Mucosa of stomach (tissue), 1 donor: Measurements from ENCODE around the gene MYLIP.

Source experiments
- H3K27me3 ChIP-seq: one replicate; pipeline ENCODE4 v1.7.0; 2013; ENCODE audit warnings: mild to moderate bottlenecking, low read length; ENCODE audit not compliant: control insufficient read depth, insufficient read depth
- H3K36me3 ChIP-seq: one replicate; pipeline ENCODE4 v1.7.0; 2013; ENCODE audit warnings: low read length; ENCODE audit not compliant: control insufficient read depth, insufficient read depth
- H3K4me1 ChIP-seq: one replicate; pipeline ENCODE4 v1.7.0; 2013; ENCODE audit warnings: mild to moderate bottlenecking, low read length; ENCODE audit not compliant: control insufficient read depth, insufficient read depth
- H3K4me3 ChIP-seq: one replicate; pipeline ENCODE4 v1.7.0; 2013; ENCODE audit warnings: low read length
- H3K9ac ChIP-seq: one replicate; pipeline ENCODE4 v1.7.0; 2013; ENCODE audit warnings: mild to moderate bottlenecking, low read length, moderate library complexity
- H3K9me3 ChIP-seq: one replicate; pipeline ENCODE4 v1.7.0; 2013; ENCODE audit warnings: mild to moderate bottlenecking, low read length, moderate library complexity; ENCODE audit not compliant: control insufficient read depth
- donor health status: Pancreatic carcinoma.

The MYLIP gene

DNA sequence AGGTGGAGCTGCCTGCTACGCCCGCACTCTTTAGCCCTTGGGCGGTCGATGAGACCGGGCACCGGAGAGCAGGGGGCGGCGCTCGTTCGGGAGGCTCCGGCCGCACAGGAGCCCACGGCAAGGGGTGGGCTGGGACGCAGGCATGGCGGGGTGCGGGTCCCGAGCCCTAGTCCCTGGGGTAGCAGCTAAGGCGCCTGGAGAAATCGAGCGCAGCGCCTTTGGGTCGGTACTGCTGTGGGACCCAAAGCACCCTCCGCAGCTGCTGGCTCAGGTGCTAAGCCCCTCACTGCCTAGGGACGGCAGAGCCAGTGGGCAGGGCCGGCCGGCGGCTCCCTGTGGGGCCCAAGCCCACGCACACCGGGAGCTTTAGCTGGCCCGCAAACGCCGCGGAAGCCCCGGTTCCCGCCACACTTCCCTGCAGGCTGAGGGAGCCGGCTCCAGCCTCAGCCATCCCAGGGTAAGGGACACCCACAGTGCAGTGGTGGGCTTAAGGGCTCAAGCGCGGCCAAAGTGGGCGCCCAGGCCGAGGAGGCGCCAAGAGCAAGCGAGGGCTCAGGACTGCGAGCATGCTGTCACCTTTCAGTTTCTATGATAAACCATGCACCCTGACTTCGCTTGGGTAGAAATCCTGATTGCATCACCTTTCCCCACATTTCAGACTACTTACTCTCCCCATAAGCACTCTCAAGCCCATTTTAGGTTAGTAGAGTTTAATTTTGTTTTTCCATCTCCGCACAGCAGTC lies 52.0 kb downstream of the MYLIP start:
- no peaks in the 10 kb centered on the region for H3K27me3 ChIP-seq
- no peaks in the 10 kb centered on the region for H3K9me3 ChIP-seq
- H3K36me3 ChIP-seq, result no peaks in the 10 kb centered on the region
- H3K4me3 ChIP-seq, result no peak overlapping the region
- H3K4me1 ChIP-seq, result no peaks in the 10 kb centered on the region
- H3K9ac ChIP-seq, result no peak overlapping the region

DNA sequence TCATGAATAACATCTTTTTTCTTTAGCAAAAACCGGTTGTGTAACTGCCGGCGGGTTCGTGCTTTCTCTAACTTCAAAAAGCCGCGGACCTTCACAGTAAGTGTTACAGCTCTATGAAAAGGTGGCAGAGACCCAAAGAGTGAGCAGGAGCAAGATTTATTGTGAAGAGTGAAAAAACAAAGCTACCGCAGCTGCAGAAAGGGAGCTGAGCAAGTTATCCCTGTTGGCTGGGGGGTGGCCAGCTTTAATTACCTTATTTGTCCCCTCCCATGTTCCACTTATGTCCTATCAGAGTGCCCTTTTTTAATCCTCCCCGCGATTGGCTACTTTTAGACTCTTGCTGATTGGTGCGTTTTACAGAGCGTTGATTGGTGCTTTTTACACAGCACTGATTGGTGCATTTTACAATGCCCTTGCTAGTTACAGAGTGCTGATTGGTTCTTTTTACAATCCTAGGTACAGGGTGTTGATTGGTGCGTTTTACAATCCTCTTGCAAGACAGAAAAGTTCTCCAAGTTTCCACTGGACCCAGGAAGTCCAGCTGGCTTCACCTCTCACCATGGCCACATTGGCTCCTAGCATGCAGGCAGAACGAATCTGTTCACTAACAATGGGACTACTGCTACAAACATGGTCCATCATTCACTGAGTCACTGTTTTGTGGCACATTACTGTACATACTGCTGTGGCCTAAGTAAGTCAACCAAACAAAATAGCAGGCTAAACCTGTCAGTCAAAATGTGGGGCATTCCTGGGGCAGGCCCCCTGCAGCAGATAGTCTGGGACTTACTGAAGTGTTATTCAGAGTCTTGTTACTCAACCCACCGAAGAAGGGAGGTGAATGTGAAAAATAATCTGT lies 52.8 kb downstream of the MYLIP start:
- Histone ChIP-seq H3K9me3 (no peaks in the 10 kb centered on the region), H3K9ac (no peak overlapping the region), H3K4me3 (no peak overlapping the region), H3K27me3 (no peaks in the 10 kb centered on the region), H3K36me3 (no peaks in the 10 kb centered on the region), H3K4me1 (no peaks in the 10 kb centered on the region)

DNA sequence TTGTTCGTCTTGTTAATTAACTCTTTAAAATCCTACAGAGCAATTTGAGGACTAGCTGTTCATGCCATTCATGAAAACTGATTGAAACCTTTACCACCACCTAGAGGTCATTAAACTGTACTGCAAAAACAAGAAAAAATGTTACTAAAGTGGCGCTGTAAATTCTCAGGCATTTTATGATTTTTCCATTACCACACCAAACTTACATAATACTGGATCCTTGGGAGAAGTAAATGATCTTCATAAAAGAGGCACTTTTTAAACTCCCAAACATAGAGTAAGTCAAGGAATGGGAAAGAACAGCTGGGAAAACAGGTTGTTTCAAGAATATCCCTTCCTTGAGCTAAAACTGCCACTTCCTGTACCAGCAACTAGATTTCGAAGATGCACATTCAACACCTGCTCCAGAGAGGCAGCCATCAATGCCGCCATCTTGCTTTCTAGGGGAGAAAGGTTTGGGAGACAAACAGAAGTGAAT lies 54.3 kb downstream of the MYLIP start:
- no peak overlapping the region for H3K9ac ChIP-seq
- H3K9me3 ChIP-seq, result no peaks in the 10 kb centered on the region
- H3K36me3 ChIP-seq, result no peaks in the 10 kb centered on the region
- H3K4me1 ChIP-seq, result no peaks in the 10 kb centered on the region
- H3K4me3 ChIP-seq, result no peak overlapping the region
- no peaks in the 10 kb centered on the region for H3K27me3 ChIP-seq

DNA sequence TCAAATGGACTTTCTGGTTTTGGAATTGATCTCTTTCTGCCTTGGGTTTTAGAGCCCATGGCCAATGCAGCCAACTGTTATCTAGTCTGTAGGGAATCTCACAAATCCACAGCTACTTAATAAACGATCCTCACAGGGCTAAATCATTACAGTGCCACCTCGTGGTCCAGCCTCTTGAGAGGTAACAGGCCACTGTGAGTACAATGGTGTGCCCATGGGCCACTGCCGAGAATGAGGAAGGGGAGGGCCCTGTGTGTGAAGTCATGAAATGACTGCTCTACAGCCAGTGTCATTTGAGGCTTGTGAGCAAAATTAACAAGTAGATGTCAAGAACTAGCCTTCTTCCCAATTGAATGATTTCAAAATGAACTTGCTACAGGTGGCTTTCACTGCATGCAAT lies 55.2 kb downstream of the MYLIP start:
- no peaks in the 10 kb centered on the region for H3K27me3 ChIP-seq
- H3K4me3 ChIP-seq, result no peak overlapping the region
- no peaks in the 10 kb centered on the region for H3K9me3 ChIP-seq
- no peak overlapping the region for H3K9ac ChIP-seq
- no peaks in the 10 kb centered on the region for H3K4me1 ChIP-seq
- H3K36me3 ChIP-seq, result no peaks in the 10 kb centered on the region

DNA sequence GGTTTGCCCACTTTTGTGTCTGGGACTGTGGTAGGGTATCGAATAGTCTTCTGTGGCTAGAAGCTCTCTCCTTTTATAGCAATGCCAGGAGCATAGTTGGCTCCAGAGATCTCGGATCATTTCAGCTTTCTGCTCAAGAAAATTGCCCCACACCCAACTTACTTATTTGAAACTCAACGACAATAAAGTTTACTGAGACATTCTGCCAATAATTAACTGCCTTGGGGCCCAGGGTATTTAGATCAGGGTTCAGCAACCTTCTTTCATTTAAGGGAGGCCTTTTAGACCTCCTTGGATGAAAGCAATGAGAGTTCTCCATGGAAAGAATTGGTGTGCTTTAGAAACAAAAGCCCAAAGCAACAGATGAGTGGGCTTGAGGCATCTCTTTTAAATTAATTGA lies 55.7 kb downstream of the MYLIP start:
- Histone ChIP-seq H3K36me3 (no peaks in the 10 kb centered on the region), H3K9me3 (no peaks in the 10 kb centered on the region), H3K4me3 (no peak overlapping the region), H3K4me1 (no peaks in the 10 kb centered on the region), H3K9ac (no peak overlapping the region), H3K27me3 (no peaks in the 10 kb centered on the region)

DNA sequence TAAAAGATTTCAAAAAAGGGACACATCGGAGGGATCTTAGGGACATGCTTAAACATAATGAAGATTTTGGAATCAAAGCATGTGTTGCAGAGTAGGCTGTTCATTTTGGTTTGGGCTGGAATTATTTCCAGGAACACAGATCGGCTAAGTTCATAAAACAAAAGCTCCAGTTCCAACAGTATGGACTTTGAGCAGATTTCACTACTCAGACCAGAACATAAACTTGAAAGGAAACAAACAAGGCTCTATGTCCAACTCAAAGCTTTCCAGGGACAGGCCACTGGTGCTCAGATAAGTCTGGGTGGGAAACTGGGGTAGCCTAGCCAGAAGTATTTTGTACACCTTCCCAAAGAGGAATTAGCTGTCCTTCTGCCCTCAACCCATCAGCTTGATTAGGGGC lies 58.3 kb downstream of the MYLIP start:
- H3K9me3 ChIP-seq, result no peaks in the 10 kb centered on the region
- H3K4me1 ChIP-seq, result no peaks in the 10 kb centered on the region
- H3K9ac ChIP-seq, result no peak overlapping the region

DNA sequence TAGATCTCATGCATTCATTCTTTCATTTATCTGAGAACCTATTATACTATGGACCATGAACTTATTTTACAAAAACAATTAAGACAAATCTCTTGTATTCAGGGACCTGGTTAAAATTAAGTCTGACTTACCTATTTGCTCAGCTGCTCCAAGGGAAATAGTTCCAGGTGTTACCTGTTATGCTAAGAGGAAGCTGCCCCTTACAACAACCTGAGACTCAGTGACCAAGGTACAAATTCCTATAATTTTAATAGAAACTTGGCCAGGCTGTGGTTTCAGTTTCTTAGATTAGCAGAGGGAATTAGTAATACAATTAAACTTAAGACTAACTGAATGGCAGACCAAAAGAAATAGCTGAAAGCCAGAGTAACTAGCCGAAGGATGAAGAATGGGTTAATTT lies 61.3 kb downstream of the MYLIP start:
- Histone ChIP-seq H3K27me3 (no peaks in the 10 kb centered on the region), H3K36me3 (no peaks in the 10 kb centered on the region), H3K4me3 (no peak overlapping the region), H3K4me1 (no peaks in the 10 kb centered on the region), H3K9me3 (no peaks in the 10 kb centered on the region), H3K9ac (no peak overlapping the region)

More for the DNA sequence above, 58.3 kb downstream of the MYLIP start:
- Histone ChIP-seq H3K4me3 (no peak overlapping the region), H3K27me3 (no peaks in the 10 kb centered on the region), H3K36me3 (no peaks in the 10 kb centered on the region)

DNA sequence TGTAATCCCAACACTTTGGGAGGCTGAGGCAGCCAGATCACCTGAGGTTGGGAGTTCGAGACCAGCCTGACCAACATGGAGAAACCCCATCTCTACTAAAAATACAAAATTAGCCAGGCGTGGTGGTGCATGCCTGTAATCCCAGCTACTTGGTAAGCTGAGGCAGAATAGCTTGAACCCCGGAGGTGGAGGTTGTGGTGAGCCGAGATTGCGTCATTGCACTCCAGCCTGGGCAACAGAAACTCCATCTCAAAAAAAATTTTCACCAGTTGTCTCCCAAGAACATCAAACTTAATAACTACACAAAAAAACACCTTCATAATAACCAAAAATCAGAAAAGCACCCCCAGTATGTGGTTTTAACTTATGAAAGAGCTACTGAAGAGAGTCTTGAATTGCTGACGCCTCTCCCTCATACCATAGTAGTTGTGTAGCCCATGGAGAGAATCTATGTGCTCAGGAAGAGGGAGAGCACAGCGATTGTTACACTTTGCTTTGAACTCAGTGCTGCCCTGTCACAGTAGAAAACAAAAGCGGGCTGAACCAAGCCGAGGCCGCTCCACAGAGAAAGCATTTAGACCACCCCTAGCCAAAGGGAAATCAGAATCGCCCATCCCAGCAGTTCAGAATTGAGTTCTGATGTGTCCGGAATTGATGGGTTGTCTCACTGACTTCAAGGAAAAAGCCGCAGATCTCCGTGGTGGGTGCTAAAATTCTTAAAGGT lies 67.5 kb downstream of the MYLIP start:
- no peaks in the 10 kb centered on the region for H3K9me3 ChIP-seq
- peaks cover 8% of the 10 kb centered on the region for H3K4me1 ChIP-seq
- H3K4me3 ChIP-seq, result no peak overlapping the region
- no peaks in the 10 kb centered on the region for H3K36me3 ChIP-seq
- H3K9ac ChIP-seq, result no peak overlapping the region
- H3K27me3 ChIP-seq, result no peaks in the 10 kb centered on the region

DNA sequence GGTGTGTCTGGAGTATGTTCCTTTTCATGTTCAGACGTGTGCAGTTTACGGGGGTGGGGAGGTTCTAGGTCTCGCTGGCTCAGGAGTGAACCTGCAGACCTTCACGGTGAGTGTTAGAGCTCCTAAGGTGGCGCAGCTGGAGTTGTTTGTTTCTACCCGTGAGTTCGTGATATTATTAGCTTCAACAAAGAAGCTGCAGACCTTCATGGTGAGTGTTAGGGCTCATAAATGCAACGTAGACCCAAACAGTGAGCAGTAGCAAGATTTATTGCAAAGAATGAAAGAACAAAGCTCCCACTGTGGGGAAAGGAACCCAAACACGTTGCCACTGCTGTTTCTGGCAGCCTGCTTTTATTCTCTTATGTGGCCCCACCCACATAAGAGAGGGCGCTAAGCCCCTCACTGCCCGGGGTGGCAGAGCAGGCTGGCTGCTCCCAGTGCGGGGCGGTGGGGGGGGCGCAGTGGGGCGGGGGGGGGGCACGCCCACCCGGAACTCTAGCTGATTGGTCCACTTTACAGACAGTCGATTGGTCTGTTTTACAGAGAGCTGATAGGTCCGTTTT lies 68.2 kb downstream of the MYLIP start:
- no peaks in the 10 kb centered on the region for H3K9me3 ChIP-seq
- H3K36me3 ChIP-seq, result no peaks in the 10 kb centered on the region
- peaks cover 8% of the 10 kb centered on the region for H3K4me1 ChIP-seq
- H3K4me3 ChIP-seq, result no peak overlapping the region
- no peaks in the 10 kb centered on the region for H3K27me3 ChIP-seq
- no peak overlapping the region for H3K9ac ChIP-seq
